ENCODE results near the gene DPYSL4. TPM values are rescaled to one million over a fixed set of nuclear protein-coding genes. Genes with fewer than 3 reads are reported as not detected.
A peak's percentile ranks its signal among the peaks of the same experiment; 100 is the strongest.

The DPYSL4 gene
- total RNA-seq, 1 experiment from 2014 or later: 26.3 TPM

- H2AK5ac ChIP-seq (ENCODE audit: insufficient read length, low read length): no peak overlapping the region
- H3K18ac ChIP-seq (ENCODE audit: insufficient read length, low read depth, low read length): no peak overlapping the region
- H3K23ac ChIP-seq (ENCODE audit: insufficient read length, low read depth, low read length): no peak overlapping the region
- H4K20me1 ChIP-seq (ENCODE audit: control insufficient read depth, insufficient read depth, insufficient read length): no peaks in the 10 kb centered on the region
- no peak overlapping the region for H2BK20ac ChIP-seq (ENCODE audit: low read depth, low read length, poor library complexity, severe bottlenecking)
- H2AFZ ChIP-seq (ENCODE audit: low read length): no peak overlapping the region
- H2BK5ac ChIP-seq (ENCODE audit: insufficient read length, low read length): no peak overlapping the region
- H2BK12ac ChIP-seq (ENCODE audit: insufficient read length, low read depth, low read length): no peak overlapping the region
- H3K4me2 ChIP-seq (ENCODE audit: insufficient read depth, insufficient read length, low read length): no peak overlapping the region
- no peak overlapping the region for H3K27ac ChIP-seq (ENCODE audit: insufficient read length, low read depth, low read length)
- no peak overlapping the region for H4K8ac ChIP-seq (replicated peaks; ENCODE audit: insufficient read length, low read depth, low read length)
- H4K91ac ChIP-seq (ENCODE audit: insufficient read length, low read depth, low read length): no peak overlapping the region
- no peak for DNase-seq
- H3K27me3 ChIP-seq (ENCODE audit: insufficient read depth, low read length): no peaks in the 10 kb centered on the region
- H2BK15ac ChIP-seq (ENCODE audit: low read depth, low read length): no peak overlapping the region
- H3K4me1 ChIP-seq (ENCODE audit: insufficient read depth, low read length): no peaks in the 10 kb centered on the region
- peak overlapping the region in 1 of 3 experiments; percentile 80; a peak in 1 of 7 replicates for H3K27ac Mint-ChIP-seq
- H3K79me1 ChIP-seq (ENCODE audit: insufficient read depth, low read depth, low read length, poor library complexity, severe bottlenecking): no peaks in the 10 kb centered on the region
- no peak overlapping the region for H3K9ac ChIP-seq (ENCODE audit: extremely low read depth, insufficient read length, low read length)
- H4K5ac ChIP-seq (ENCODE audit: insufficient read length, low read depth, low read length): no peak overlapping the region
- H3K36me3 Mint-ChIP-seq (ENCODE audit: insufficient read depth in 1 of 3, low read depth in 3 of 3): peaks cover 4 to 5% (median 5%) of the 10 kb centered on the region in 3 experiments; a peak in 4 of 7 replicates
- H3T11ph ChIP-seq (ENCODE audit: low read length): no peak overlapping the region
- no peaks in the 10 kb centered on the region for H3K9me3 Mint-ChIP-seq
- no peaks in the 10 kb centered on the region for H3K79me2 ChIP-seq (ENCODE audit: insufficient read depth, low read length)
- no peak overlapping the region for H2BK120ac ChIP-seq (ENCODE audit: low read depth, low read length, poor library complexity, severe bottlenecking)
- no peak overlapping the region for H3K4me3 Mint-ChIP-seq
- peaks cover 6 to 16% of the 10 kb centered on the region in 2 experiments for H3K4me1 Mint-ChIP-seq
- no peak for TF ChIP-seq CTCF (conservative IDR thresholded peaks at IDR 0.05)
- H3K9me3 ChIP-seq (ENCODE audit: control insufficient read depth, low read depth, low read length): no peaks in the 10 kb centered on the region
- no peak overlapping the region for H3K14ac ChIP-seq (ENCODE audit: insufficient read depth, low read length)
- no peak overlapping the region for H3K56ac ChIP-seq (ENCODE audit: insufficient read length, low read depth, low read length)
- no peaks in the 10 kb centered on the region for H3K23me2 ChIP-seq (ENCODE audit: insufficient read length, low read depth, low read length, poor library complexity, severe bottlenecking)
- WGBS (ENCODE audit: extremely low coverage, insufficient read length, low lambda C conversion rate): no CpG with 5 or more reads among the region's 29 CpGs
- H3K4ac ChIP-seq (ENCODE audit: low read depth, low read length): no peak overlapping the region
- H3K27me3 Mint-ChIP-seq (ENCODE audit: low read depth): no peaks in the 10 kb centered on the region
Observed at GRCh38 chr10:132227851-132228390, 41.2 kb downstream of the DPYSL4 start.

Data from H9 (cell line).